Stimulated activated CD8-positive, alpha-beta memory T cell treated with anti-CD3 and anti-CD28 coated beads, Interleukin-12 subunit alpha, Interleukin-12 subunit beta, amount 100 ng/mL, for 24 hours (primary cell): ENCODE measurements around the gene EFTUD2.

Source experiments
- DNase-seq: peaks from one replicate; pipeline ENCODE4 v3.0.0-alpha.2; 2020; ENCODE audit errors: extremely low read depth

Gene EFTUD2

GRCh38 chr17:44887971-44888954 lies 11.0 kb downstream of the EFTUD2 start:
- DNase-seq = no peak

GRCh38 chr17:44887016-44887415 lies 12.2 kb downstream of the EFTUD2 start:
- DNase-seq = no peak

- DNase-seq = no peak
These were observed 14.3 kb downstream of the EFTUD2 start for GRCh38 chr17:44884941-44885340.

- DNase-seq = no peak
These were observed 18.1 kb downstream of the EFTUD2 start for GRCh38 chr17:44881145-44881544.

GRCh38 chr17:44880062-44880461 lies 19.2 kb downstream of the EFTUD2 start:
- DNase-seq = no peak

- no peak for DNase-seq
These were observed 19.9 kb downstream of the EFTUD2 start for GRCh38 chr17:44879376-44879775.

GRCh38 chr17:44878627-44879221 lies 20.5 kb downstream of the EFTUD2 start:
- no peak for DNase-seq

GRCh38 chr17:44877121-44877520 lies 22.1 kb downstream of the EFTUD2 start:
- DNase-seq = no peak

GRCh38 chr17:44875761-44876160 lies 23.5 kb downstream of the EFTUD2 start:
- DNase-seq = no peak

GRCh38 chr17:44872131-44872768 lies 27.0 kb downstream of the EFTUD2 start:
- no peak for DNase-seq

- no peak for DNase-seq
These were observed 27.7 kb downstream of the EFTUD2 start for GRCh38 chr17:44871556-44871955.

- no peak for DNase-seq
These were observed 31.4 kb downstream of the EFTUD2 start for GRCh38 chr17:44867841-44868240.

GRCh38 chr17:44865931-44866330 lies 33.3 kb downstream of the EFTUD2 start:
- no peak for DNase-seq

GRCh38 chr17:44865231-44865660 lies 34.0 kb downstream of the EFTUD2 start:
- peak; percentile 21 for DNase-seq

GRCh38 chr17:44864831-44865230 lies 34.4 kb downstream of the EFTUD2 start:
- no peak for DNase-seq

GRCh38 chr17:44863061-44863918 lies 36.0 kb downstream of the EFTUD2 start:
- no peak for DNase-seq

GRCh38 chr17:44862278-44862914 lies 36.8 kb downstream of the EFTUD2 start:
- no peak for DNase-seq

GRCh38 chr17:44859701-44860100 lies 39.5 kb downstream of the EFTUD2 start:
- no peak for DNase-seq

GRCh38 chr17:44854192-44854591 lies 45.1 kb downstream of the EFTUD2 start:
- DNase-seq = no peak

- DNase-seq = no peak
These were observed 48.6 kb downstream of the EFTUD2 start for GRCh38 chr17:44850612-44851011.

- DNase-seq = no peak
These were observed 49.2 kb downstream of the EFTUD2 start for GRCh38 chr17:44850025-44850424.
